T-helper 2 cell treated with Interferon-gamma antibody and Interleukin-4, amounts not matched to agents 5 μg/mL and 100 μg/mL, for 36 hours (primary cell): ENCODE data around the gene MSANTD7.
"Not testable (repeated sequence)": the region's sequence is repeated elsewhere in the genome, so short reads cannot be mapped to it uniquely, and the experiment has no call there.

Experiments used
- DNase-seq: peaks from one replicate; pipeline ENCODE4 v3.0.0; 2021; ENCODE audit warnings: low spot score
- H3K27ac Mint-ChIP-seq: one replicate; pipeline ENCODE4 v1.8.0; 2021; ENCODE audit warnings: mild to moderate bottlenecking, mixed read lengths
- H3K27me3 Mint-ChIP-seq: one replicate; pipeline ENCODE4 v1.8.0; 2021; ENCODE audit warnings: low read depth, mixed read lengths
- H3K36me3 Mint-ChIP-seq: one replicate; pipeline ENCODE4 v1.8.0; 2021; ENCODE audit warnings: low read depth, mixed read lengths
- H3K4me1 Mint-ChIP-seq: one replicate; pipeline ENCODE4 v1.8.0; 2021; ENCODE audit warnings: low read depth, mixed read lengths
- H3K4me3 Mint-ChIP-seq: one replicate; pipeline ENCODE4 v1.8.0; 2022; ENCODE audit warnings: mild to moderate bottlenecking, moderate library complexity, mixed read lengths
- H3K9me3 Mint-ChIP-seq: one replicate; pipeline ENCODE4 v1.8.0; 2021; ENCODE audit warnings: mixed read lengths

Gene MSANTD7, protein sequence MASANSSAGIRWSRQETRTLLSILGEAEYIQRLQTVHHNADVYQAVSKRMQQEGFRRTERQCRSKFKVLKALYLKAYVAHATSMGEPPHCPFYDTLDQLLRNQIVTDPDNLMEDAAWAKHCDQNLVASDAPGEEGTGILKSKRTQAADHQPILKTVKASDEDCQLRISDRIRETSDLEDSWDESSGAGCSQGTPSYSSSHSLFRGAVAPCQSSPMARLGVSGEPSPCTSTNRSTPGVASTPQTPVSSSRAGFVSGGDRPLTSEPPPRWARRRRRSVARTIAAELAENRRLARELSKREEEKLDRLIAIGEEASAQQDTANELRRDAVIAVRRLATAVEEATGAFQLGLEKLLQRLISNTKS

DNA sequence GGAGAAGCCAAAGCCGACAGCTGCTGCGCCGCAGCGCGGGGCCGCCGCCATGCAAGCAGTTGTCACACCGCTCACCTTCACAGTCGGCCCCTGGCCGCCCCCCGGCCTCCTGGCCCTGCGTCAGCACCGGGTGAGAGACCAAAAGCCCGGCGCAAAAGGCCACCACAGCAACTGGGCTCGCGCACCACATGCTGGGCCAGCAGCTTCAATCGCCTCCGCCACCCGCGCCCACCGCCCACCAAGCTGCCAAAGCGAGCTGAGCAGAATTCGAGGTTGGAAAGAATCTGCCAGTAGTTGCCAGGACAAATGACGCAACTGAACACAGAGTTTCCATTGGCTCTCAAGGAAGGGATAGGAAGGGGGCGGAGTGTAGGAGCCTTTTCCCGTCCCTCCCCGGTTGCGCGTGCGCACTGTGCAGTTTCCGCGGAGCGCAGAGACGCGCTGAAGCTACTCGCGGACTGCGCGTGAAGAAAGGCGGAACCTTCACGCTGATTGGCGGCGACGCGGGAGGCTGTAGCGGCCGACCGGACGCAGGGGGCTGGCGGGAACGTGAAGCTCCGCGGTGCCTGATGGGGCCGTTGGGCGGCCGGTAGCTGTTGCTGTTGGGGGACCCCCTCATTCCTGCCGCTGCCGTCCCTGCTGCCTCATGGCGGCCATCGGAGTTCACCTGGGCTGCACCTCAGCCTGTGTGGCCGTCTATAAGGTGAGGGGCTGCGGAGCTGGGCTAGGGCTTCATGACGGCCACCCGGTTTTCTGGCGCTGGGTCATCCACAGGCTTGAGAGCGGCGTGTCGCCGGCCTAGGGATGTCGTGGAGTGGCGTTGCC, at the start of gene MSANTD7, which contains the start of the genes CDNF and HSPA14:
Gene MSANTD7 (plus strand): TSS at position 550 of the 825 bp plus-strand sequence. CDS start 3,979 bp downstream, outside the sequence.
Gene CDNF (minus strand): TSS at position 281 of the 825 bp plus-strand sequence. CDS start 91 bp downstream, at position 190.
Gene HSPA14 (plus strand): TSS at position 550 of the 825 bp plus-strand sequence. CDS start 97 bp downstream, at position 647.
- Mint-ChIP-seq H3K4me1 (peaks cover 23% of the 10 kb centered on the region), H3K36me3 (peaks cover 29% of the 10 kb centered on the region), H3K4me3 (peak within 1 kb of the TSS; percentile 92), H3K27me3 (no peaks in the 10 kb centered on the region), H3K9me3 (no peaks in the 10 kb centered on the region), H3K27ac (peak within 1 kb of the TSS; percentile 95)
- DNase-seq, result peak; percentile 100

DNA sequence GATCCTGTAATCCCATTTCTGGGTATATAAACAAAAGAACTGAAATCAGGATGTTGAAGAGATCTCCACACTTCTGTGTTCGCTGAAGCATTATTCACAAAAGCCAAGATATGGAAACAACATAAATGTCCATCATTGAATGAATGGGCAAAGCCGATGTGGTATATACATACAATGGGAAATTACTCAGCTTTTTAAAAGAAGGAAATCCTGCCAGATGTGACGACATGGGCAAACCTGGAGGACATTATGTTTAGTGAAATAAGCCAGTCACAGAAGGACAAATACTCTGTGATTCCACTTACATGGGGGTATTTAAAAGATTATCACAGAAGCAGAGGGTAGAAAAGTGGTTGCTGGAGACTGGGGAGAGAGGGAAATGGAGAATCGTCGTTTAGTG, 39.5 kb upstream of the MSANTD7 start:
- H3K36me3 Mint-ChIP-seq, result no peaks in the 10 kb centered on the region
- H3K27me3 Mint-ChIP-seq, result peaks cover 35% of the 10 kb centered on the region
- no peak overlapping the region for H3K27ac Mint-ChIP-seq
- no peak for DNase-seq
- no peaks in the 10 kb centered on the region for H3K4me1 Mint-ChIP-seq
- H3K9me3 Mint-ChIP-seq, result no peaks in the 10 kb centered on the region
- no peak overlapping the region for H3K4me3 Mint-ChIP-seq

DNA sequence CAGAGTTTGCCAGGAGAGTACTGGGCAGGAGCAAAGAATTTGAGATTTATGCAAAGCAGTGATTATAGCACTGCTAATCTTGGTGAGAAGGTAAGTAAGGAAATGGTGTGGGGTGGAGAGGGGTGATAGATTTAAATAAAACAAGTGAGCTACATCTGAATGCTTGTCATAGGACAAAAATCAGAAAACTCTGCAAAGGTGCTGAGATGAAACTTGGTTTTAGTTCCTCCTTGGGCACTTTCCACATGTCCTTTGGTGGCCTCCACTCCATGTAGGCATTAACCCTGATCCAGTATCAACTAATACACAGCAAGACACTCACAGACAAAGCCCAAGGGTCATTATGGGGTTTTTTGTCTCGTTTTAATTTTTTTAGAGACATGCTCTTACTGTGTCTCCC, 37.7 kb upstream of the MSANTD7 start:
- DNase-seq, result no peak
- Mint-ChIP-seq H3K27ac (no peak overlapping the region), H3K4me1 (no peaks in the 10 kb centered on the region), H3K4me3 (no peak overlapping the region), H3K27me3 (peaks cover 35% of the 10 kb centered on the region), H3K9me3 (no peaks in the 10 kb centered on the region), H3K36me3 (no peaks in the 10 kb centered on the region)

DNA sequence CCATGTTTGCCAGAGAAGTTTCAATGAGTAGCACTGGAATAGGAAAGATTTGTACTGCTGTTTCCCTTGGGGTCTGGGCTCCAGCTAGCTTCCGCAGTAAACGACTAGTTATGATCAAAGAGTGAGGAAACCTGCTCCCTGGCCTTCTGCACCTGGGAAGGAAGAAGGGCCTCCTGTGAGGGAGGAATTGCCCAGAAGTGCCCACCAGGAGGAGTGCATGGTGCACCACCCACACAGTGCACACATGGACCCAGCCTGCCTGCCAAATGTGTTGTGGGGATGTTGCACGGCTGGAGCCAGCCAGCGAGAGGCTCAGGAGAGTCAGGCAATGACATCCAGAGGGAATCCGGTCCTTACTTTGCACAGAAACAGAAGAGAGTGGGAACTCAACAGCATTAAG, 36.4 kb upstream of the MSANTD7 start:
- H3K27ac Mint-ChIP-seq, result no peak overlapping the region
- no peak overlapping the region for H3K4me3 Mint-ChIP-seq
- no peaks in the 10 kb centered on the region for H3K36me3 Mint-ChIP-seq
- H3K9me3 Mint-ChIP-seq, result no peaks in the 10 kb centered on the region
- no peak for DNase-seq
- no peaks in the 10 kb centered on the region for H3K4me1 Mint-ChIP-seq
- peaks cover 39% of the 10 kb centered on the region for H3K27me3 Mint-ChIP-seq

DNA sequence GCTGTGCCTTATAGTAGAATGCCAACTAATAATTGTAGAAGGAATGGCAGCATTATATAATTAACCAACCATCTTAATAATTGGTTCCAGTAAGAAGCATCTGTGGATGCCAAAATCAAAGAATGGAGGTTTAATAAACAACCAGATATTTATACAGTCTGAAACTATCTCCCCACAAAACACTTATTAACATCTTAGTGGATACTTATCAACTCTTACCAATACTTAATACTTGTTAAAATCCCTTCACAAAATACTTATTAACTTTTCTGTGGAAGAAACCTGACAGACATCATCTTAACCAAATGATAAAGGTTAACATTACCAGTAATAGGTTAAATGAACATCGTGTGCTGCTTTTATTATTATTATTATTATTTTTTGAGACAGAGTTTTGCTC, 34.3 kb upstream of the MSANTD7 start:
- H3K36me3 Mint-ChIP-seq, result no peaks in the 10 kb centered on the region
- no peak for DNase-seq
- H3K27ac Mint-ChIP-seq, result no peak overlapping the region
- no peaks in the 10 kb centered on the region for H3K9me3 Mint-ChIP-seq
- H3K4me1 Mint-ChIP-seq, result no peaks in the 10 kb centered on the region
- H3K4me3 Mint-ChIP-seq, result no peak overlapping the region
- H3K27me3 Mint-ChIP-seq, result peaks cover 32% of the 10 kb centered on the region

DNA sequence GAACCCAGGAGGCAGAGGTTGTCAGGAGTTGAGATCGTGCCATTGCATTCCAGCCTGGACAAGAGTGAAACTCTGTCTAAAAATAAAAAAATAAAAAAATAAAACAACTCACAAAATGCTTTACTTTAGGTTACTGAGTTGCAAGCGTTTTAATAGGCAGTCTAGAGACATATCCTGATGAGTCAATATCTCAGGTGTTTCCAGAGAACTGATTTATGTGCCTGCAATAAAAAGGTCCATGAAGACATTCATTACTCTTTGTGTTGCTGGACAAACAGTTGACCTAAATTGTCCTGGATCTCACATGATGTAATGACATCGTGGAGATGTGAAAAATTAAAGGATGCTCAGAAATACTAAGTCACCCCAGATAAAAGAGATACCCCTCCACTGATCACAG, 31.8 kb upstream of the MSANTD7 start:
- no peak overlapping the region for H3K27ac Mint-ChIP-seq
- H3K9me3 Mint-ChIP-seq, result no peaks in the 10 kb centered on the region
- no peak overlapping the region for H3K4me3 Mint-ChIP-seq
- DNase-seq, result no peak
- no peaks in the 10 kb centered on the region for H3K36me3 Mint-ChIP-seq
- peaks cover 3% of the 10 kb centered on the region for H3K4me1 Mint-ChIP-seq
- H3K27me3 Mint-ChIP-seq, result peaks cover 21% of the 10 kb centered on the region

DNA sequence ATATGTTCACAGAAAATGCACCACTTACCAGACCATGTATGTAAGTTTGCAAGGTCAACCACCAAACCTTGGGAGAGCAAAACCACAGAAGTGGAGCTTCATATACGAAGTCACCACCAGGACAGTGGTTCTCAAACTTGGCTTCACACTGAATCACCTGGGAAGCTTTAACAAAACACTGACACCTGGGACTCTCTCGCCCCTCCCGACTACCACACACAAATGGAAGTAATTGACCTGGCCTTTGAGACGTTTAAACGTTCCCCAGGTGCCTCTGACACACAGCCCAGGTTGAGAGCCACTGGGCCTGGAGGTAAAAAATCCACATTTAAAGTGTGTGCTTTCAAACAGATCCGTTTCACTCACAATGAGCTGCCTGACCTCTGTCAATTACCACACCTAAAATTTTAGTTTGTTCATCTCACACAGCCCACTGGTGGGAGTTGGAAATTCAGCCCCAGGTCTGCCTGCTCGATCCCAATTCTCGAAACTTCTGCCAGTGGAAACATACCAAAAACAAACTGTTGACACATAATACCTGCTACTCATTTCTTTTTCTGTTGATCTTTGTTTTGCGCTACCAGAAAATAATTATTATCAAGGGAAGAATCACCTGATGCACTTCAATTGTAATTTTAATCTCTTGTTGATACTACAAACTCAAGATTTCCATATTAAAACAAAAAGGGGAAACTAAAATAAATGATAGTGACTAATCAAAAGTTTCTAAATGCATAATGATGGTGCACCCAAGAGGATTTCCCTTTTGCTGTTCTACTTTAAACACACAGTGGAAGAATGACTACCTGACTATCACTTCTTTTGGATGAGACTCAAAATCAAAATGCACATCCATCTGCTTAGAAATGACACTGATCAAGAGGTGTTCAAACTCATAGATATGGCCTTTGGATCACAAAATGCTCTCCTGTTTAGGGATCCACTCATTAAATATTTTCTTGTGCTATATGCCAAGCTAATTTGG, 26.8 kb upstream of the MSANTD7 start:
- peaks cover 14% of the 10 kb centered on the region for H3K4me1 Mint-ChIP-seq
- H3K4me3 Mint-ChIP-seq, result no peak overlapping the region
- no peak overlapping the region for H3K27ac Mint-ChIP-seq
- H3K36me3 Mint-ChIP-seq, result no peaks in the 10 kb centered on the region
- no peak for DNase-seq
- H3K27me3 Mint-ChIP-seq, result peaks cover 9% of the 10 kb centered on the region
- H3K9me3 Mint-ChIP-seq, result no peaks in the 10 kb centered on the region

DNA sequence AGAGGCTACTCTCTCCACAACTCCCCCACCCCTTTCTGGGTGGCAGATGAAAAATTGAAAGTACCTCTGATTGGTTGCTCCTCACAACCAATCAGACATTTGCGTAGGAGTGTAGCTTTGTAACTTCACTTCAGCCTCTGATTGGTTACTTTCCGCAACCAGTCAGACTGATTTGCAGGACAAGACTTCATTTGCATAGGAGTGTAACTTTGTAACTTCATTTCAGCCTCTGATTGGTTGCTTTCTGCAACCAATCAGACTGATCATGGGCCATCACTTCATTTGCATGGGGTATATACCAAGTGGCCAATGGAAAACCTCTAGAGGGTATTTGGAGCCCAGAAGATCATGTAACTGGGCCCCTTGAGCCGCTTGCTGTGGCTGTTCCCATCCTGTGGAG, 25.8 kb upstream of the MSANTD7 start:
- no peak for DNase-seq
- Mint-ChIP-seq H3K9me3 (no peaks in the 10 kb centered on the region), H3K4me3 (no peak overlapping the region)

DNA sequence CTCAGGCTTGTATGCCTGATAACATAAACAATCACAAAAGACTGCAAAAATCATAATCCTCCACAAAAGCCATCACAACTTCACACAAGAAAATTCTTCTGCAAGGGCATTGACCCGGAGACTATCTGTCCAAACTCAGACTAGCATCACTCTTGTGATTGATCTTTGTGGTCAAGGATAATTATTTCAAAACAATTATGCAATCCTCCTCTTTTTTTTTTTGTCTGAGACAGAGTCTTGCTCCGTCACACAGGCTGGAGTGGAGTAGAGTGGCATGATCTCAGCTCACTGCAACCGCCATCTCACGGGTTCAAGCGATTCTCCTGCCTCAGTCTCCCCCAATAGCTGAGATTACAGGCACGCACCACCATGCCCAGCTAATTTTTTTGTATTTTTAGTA, 22.4 kb upstream of the MSANTD7 start:
- Mint-ChIP-seq H3K27ac (no peak overlapping the region), H3K36me3 (no peaks in the 10 kb centered on the region), H3K4me3 (no peak overlapping the region), H3K4me1 (peaks cover 17% of the 10 kb centered on the region), H3K27me3 (no peaks in the 10 kb centered on the region), H3K9me3 (no peaks in the 10 kb centered on the region)
- DNase-seq, result no peak

More for the DNA sequence above, 25.8 kb upstream of the MSANTD7 start:
- Mint-ChIP-seq H3K27me3 (no peaks in the 10 kb centered on the region), H3K36me3 (no peaks in the 10 kb centered on the region), H3K4me1 (peaks cover 14% of the 10 kb centered on the region), H3K27ac (no peak overlapping the region)

DNA sequence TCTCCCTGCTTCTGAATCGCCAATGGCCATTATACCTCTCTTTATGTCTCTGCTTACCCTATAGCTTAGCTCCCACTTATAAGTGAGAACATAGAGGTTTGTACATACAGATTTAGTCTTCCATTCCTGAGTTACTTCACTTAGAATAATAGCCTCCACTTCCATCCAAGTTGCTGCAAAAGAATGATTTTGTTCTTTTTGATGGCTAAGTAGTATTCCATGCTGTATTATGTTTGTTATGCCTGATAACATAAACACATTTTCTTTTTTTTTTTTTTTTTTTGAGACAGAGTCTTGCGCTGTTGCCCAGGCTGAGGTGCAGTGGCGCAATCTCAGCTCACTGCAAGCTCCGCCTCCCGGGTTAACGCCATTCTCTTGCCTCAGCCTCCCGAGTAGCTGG, 21.4 kb upstream of the MSANTD7 start:
- peaks cover 15% of the 10 kb centered on the region for H3K4me1 Mint-ChIP-seq
- not testable (repeated sequence) for H3K27me3 Mint-ChIP-seq, H3K27ac Mint-ChIP-seq, DNase-seq, H3K4me3 Mint-ChIP-seq, H3K9me3 Mint-ChIP-seq, H3K36me3 Mint-ChIP-seq

DNA sequence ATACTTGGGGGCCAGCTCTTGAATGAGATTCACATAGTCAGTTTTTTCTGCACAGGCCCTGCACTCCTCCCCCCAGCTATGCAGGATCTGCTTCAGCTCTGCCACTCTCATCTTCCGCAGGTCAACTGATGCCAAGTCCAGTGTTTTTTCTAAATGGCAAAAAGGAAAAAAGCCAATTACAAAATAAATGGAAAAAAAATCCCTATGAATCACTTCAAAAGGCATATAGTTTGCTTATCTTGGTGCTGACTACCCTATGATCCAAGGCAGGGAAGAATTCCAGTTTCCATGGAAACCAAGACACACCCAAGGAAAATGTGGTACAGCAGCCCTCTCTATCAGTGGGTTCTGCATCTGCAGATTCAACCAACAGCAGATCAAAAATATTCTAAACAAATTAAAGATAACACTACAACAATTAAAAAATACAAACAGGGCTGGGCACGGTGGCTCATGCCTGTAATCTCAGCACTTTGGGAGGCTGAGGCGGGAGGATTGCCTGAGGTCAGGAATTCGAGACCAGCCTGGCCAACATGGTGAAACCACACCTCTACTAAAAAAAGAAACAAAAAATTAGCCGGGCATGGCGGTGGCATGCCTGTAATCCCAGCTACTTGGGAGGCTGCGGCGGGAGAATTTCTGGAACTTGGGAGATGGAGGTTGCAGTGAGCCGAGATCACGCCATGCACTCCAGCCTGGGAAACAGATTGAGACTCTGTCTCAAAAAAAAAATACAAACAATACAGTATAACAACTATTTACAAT, 17.9 kb upstream of the MSANTD7 start:
- no peak for DNase-seq
- Mint-ChIP-seq H3K4me3 (no peak overlapping the region), H3K27ac (no peak overlapping the region), H3K27me3 (peaks cover 1% of the 10 kb centered on the region), H3K9me3 (no peaks in the 10 kb centered on the region), H3K36me3 (no peaks in the 10 kb centered on the region), H3K4me1 (peaks cover 7% of the 10 kb centered on the region)

DNA sequence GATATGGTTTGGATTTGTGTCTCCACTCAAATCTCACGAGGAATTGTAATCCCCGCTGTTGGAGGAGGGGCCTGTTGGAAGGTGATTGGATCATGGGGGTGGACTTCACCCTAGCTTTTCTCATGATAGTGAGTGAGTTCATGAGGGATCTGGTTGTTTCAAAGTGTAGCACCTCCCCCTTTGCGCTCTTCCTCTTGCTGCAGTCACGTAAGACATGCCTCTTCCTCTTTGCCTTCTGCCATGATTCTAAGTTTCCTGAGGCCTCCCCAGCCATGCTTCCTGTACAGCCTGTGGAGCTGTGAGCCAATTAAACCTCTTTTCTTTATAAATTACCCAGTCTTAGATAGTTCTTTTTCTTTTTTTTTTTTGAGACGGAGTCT, 17.3 kb upstream of the MSANTD7 start:
- Mint-ChIP-seq H3K4me1 (peaks cover 6% of the 10 kb centered on the region), H3K9me3 (no peaks in the 10 kb centered on the region), H3K27me3 (peaks cover 5% of the 10 kb centered on the region), H3K4me3 (no peak overlapping the region), H3K36me3 (no peaks in the 10 kb centered on the region), H3K27ac (no peak overlapping the region)
- DNase-seq, result no peak
